ENCODE data around the gene CMYA5.
"Not testable (repeated sequence)": the region's sequence is repeated elsewhere in the genome, so short reads cannot be mapped to it uniquely, and the experiment has no call there.

CMYA5 gene

DNA sequence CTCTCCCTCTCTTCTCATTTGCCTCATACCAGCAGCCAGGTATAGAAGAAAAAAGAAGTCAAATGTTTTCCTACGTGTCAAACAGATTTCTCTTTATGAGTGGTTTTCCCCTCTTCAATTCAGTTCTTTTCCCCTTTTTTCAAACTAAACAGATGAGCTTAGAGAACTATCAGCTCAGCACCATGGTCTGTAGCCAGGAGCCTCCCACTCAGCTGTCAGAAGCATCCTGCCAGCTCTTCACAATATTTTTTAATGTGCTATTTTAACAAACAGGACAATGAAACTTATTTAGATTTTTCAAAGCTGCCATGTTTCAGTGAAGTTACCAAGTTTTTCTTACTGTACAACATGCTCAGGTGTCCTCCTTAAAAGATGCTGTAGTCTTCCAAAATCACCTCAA is 63.5 kb downstream of the CMYA5 start:
- DNase-seq: no peak

DNA sequence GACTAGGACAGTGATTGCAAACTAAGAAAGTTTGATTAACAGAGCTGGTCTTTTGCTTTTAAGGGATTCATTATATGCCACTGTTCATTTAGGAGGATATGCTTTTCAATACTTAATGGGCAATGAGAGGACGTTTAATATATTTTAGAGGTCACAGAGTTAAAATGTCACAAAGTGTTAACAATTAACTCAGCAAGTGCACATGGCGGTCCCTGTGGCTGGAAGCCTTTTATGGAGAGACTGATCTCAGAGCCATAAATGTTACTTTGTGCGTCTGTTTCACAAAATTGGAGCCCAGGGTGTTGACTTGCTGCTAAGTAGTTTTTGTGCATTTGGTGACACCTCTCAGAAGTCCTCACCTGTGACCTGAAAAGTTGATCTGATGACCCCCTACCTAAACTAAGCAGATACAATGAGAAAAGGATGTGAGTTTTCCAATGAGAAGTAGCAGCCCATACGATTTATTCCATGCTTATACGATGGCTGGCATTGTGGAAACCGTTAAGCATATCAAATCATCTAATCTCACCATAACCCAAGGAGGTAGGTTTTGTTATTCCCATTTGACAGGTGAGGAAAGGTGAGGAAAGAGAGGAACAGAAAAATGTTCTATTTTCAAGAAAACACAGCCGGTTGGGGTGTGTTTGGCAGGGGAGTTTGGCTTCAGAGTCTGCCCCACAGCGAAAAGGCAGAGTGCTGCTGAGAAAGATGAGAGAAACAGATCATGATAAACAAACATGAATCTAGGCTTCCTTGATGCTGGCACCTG is 64.4 kb downstream of the CMYA5 start:
- no peak for DNase-seq

DNA sequence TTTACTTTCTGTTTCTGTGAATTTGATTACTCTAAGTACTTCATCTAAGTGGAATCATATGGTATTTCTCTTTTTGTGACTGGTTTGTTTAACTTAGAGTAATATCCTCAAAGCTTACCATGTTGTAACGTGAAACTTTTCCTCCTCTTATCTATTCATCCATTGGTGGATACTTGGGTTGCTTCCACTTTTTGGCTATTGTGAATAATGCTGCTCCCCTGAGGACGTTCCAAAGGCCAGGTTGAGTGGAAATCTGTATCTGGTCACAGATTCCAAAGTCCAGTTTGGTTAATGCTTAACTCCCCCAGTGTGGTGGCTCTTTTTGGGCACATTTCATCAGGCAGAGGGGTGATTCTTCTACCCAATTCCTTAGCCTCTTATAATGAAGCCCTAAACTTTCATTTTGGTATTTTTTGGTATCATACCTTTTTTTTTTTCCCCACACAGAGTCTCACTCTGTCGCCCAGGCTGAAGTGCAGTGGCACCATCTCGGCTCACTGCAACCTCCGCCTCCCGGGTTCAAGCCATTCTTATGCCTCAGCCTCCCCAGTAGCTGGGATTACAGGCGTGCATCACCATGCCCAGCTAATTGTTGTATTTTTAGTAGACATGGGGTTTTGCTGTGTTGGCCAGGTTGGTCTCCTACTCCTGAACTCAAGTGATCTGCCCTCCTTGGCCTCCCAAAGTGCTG is 65.4 kb downstream of the CMYA5 start:
- DNase-seq: no peak

DNA sequence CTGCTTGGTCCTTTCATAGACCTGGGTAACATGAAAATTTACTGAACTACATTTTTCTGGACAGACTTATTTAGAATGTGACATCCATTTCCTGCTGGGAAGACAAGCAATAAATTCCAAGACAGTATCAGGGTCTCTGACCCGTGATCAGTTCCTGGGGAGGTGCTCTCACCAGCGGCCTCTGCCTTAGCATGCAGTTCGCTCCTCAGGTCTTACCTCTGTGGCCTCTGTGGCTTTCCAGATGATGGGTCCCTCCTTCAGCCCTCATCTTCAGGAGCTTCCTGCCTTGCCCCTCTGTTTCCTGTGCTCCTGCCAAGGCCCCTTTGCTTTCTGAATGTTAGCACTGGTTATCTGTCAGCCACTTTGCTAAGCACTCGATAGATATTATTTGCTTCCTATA is 66.4 kb downstream of the CMYA5 start:
- DNase-seq: no peak

DNA sequence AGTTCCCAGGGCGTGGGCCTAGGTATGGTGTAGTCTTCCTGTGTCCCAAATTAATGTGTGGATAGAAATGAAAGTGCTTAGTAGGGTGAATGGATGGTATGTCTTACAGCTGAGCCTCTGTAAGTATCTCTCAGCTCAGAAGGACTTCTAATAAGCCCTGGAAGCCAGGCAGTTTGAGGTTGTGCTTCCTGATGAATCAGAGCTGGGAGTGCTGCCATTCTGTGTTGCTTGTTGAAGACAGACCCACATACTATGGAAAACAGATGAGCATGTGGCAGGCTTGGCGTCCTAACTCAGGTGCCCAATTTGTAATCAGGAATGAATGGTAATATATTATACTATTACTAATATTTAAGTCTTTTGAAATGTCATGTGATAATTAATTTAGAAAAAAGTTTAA is 69.8 kb downstream of the CMYA5 start:
- no peak for DNase-seq

DNA sequence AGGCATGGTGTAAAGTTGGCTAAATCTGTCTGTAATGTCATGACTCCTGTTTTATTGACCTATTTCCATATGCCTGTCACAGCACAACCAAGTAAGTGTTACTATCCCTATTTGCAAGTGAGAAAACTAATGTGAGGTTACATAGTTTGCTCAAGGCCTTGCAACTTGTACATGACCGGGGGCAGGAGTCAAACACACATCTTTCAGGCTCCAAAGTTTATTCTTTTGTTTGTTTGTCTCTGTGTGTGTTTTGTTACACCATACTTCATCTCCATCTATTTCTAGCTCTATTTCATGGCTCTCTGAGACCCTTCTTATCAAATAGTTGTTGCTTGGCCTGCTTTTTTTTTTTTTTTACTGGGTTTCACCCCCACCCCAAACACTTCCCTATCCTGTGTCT is 70.2 kb downstream of the CMYA5 start:
- DNase-seq: no peak

DNA sequence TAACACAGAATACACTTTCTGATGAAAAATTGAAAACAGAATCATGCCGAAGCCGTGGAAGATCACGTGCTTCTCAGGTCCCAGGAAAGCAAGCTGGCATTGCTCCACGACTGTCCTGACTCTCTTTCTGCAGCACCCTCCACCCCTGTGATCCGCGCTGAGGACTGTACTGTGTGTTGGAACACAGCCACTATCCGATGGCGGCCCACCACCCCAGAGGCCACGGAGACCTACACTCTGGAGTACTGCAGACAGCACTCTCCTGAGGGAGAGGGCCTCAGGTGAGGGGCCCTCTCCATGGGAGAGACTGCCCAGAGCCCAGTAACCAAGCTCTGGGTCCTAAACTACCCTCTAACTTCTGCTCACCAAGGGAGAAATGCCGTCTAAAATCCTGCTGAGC is 73.3 kb downstream of the CMYA5 start:
- DNase-seq: no peak

DNA sequence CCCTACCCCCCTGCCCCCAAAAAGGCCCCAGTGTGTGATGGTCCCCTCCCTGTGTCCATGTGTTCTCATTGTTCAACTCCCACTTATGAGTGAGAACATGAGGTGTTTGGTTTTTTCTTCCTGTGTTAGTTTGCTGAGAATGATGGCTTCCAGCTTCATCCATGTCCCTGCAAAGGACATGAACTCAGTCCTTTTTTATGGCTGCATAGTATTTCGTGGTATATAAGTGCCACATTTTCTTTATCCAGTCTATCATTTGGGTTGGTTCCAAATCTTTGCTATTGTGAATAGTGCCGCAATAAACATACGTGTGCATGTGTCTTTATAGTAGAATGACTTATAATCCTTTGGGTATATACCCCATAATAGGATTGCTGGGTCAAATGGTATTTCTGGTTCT is 74.5 kb downstream of the CMYA5 start:
- not testable (repeated sequence) for DNase-seq

DNA sequence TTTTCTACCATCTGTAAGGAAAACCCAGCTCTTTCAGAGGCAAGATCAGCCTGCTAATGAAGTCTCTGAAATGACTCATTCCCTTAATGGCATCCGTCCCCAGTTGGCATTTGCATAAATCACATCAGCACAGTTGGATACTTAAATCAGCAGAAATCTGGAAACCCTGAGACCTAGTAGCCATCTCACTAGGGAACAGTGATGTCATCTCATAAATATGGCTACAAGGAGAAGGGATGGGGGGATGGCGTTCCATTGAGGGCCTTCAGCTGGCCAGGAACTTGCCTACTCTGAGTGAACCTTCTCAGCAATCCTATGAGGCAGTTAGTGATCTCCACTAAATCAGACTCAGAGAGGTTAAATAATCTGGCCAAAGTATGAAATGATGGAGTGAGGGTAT is 81.8 kb downstream of the CMYA5 start:
- DNase-seq: no peak

DNA sequence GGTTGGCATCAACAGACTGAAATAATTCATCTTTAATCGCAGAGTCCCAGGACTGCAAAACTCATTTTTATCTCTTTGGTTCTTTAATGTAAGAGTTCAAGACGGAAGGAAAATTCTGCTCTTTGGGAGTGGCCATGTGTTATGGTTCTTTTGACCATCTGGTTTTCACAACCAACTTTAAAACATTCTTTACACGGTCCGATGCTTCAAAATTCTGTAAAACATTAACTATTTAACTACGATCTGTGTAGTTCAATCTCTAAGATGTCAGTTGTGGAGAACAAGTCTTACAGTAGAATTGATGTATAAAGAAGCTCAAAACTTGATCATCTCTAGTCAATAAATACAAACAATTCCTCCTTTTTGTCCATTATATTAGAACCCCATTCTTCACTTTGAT is 83.0 kb downstream of the CMYA5 start:
- no peak for DNase-seq

DNA sequence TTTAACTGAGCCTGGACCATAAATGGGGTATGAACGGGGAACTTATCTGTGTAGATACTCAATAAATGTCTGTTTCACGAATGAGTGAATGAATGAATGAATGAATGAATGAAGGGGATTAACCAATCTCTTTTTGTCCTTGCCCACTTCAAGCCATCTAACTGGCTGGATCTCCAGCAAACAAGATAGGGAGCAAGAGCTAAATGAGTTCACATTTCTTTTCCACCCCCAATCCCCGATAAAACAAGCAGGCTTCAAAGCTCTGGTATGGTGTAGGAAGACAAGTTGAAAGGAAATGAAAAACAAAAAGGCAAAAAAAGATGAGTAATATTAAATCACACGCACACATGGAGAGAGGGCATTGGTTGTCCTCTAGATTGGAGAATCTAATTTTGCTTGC is 84.0 kb downstream of the CMYA5 start:
- DNase-seq: no peak

DNA sequence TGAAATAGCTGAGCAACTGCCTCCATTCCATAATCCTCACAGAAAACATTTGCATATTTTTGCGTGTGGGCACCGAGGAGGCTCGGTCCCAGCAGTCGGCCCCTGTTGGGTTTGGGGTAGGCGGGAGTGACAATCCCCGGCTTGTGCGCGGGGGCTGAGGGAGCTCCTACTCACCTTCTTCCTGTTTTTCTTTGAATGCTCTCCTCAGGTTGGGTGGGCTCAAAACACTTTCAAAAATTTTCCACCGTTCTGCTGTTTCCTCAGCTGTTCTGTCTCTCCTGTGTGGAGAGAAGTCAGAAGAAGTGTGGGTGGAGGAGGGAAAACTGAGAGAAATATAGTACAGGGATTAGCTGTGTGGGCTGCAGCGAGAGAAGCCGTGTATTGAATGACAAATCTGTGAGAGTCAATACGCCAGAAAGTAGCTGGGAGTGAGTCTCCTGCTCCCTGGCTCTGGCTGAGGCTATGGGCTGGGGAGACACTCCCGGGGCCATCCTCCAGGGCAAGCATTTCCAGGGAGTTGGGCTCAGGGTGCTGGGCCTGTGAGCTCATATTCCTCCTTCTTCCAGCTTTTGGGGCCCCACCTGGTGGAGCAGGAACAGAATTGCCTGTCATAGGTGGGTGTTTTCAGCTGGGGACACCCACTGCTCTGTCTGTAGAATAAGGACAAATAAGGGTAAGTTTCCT is 84.7 kb downstream of the CMYA5 start:
- no peak for DNase-seq

DNA sequence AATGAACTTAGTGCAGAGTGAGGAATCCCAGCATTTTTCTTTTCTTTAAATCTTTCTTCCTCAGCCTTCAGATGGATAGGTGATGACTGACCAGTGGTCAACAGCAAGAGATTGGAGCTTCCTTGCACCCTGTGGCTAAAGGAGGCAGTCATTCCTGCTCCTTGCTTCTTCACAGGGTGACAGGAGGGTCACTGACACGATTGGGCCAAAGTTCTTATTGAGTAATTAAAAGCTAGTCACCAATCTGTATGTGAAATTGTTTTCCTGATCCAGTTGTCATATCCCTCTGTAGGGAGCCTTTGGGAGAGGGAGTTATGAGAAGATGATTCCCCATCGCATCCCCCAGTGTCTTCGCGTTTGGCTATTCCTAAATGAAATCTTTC is 85.2 kb downstream of the CMYA5 start:
- no peak for DNase-seq

DNA sequence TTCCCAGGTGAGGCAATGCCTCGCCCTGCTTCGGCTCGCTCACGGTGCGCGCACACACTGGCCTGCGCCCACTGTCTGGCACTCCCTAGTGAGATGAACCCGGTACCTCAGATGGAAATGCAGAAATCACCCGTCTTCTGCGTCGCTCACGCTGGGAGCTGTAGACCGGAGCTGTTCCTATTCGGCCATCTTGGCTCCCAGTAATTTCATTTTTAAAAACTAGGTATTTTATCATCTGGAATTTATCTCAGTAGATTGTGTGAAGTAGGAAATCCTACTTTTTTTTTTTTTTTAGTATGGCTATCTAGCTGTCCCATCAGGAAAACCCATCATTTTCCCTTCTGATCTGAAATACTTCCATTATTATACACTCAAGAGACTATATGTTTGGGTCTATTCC is 95.1 kb downstream of the CMYA5 start:
- DNase-seq: not testable (repeated sequence)

DNA sequence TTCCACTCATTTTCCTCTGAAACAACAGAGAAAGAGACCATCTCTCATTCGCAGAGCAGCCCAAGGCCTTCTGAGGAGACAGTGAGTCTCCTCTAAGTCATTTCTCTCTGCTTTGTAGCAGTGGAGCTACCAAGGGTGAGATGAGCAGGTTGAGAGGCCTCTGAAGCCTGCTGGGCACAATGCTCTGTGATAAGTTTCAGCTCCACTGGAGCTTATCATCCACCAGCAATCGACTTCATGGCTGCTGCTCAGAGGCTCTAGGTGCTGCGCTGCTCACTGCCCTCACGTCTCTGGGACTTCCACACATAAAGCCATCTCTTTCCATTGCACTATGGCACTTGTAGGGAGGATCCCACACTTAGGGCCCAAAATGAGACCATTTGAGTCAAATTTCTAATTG is 96.3 kb downstream of the CMYA5 start:
- DNase-seq: no peak

DNA sequence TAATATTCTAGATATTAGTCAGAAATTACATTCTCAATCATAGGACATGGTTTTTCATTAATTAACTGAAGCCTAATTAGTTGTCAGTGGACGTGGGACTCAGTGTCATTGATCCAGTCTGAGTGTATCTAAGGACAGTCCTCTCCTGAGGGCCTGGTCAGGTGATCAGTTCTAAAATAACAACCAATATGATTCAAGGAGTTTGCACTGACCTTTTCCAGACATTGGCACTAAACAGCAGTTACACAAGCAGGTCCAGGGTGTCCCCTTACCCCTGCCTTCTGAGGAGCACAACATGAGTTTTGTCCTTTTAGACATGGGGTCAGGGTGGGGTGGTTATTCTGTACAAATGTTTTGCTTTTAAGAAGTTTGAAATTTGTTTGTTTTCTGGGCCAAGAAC is 97.8 kb downstream of the CMYA5 start:
- DNase-seq: no peak

DNA sequence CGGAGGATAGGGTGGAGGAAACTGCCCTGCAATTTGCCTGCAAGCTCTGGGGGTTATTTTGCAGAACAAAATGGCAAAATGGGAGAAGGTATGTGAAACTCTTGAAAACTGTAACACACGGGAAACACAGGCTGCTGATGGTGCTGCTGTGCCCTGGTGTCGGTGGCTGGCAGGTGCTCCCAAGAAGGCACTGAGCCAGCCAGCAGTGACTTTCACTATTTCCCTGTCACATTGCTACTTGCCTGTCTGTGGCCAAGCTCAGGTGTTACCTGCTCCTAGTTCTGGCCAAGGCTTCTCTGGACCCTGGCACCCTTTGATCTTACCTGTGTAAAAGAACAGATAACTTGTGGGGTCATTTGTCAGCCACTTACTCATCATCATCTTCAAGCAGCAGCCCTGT is 102.2 kb downstream of the CMYA5 start:
- DNase-seq: no peak

DNA sequence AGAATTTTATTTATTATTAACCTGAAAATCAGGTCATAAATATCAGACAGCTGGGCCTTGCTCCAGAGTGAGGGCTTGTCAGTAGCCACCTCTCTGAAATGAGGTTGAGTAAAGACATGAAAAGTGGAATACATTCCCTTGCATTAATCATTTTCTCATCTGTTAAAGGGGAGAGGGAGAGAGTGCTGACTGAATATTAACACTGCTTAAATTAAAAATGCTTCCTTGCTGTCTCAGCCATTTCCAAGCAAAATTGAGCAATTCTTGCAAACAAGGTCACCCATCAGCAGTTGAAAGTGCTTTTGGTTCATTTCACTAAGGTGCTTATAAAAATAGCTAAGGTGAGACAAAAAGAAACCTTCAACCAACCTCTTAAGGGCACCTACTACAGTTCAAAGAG is 102.8 kb downstream of the CMYA5 start:
- no peak for DNase-seq

DNA sequence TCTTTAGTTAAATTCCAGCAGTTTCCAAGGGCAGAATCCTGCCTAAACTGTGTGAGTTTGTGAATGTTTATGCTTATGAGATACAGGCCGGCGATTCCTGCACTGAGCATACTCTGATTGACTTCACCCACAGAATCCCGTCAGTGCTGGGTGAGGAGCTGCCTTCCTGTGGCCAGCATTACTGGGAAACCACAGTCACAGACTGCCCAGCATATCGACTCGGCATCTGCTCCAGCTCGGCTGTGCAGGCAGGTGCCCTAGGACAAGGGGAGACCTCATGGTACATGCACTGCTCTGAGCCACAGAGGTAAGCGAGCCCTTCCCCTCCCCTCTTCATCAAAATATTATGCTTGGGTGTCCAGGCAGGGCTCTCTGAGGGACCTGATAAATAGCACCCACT is 103.7 kb downstream of the CMYA5 start:
- no peak for DNase-seq

DNA sequence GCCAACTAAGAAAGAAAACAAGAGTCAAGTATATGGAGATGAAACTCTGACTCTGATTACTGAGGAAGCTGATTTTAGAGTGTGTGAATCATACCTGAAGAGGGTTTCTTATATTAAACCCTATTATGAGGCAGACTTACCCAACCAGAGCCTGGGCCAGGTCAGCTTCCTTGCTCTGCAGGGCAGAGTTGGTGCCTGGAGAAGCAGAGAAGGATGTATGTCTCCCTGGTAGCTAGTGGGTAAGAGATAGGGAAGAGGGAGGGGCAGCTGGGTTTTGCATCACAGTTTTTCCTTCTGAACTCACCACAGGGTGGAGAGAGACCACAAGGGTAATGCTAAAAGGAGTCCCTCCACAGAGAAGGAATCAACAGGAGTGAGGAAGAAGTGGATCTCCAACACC is 104.1 kb downstream of the CMYA5 start:
- no peak for DNase-seq

DNA sequence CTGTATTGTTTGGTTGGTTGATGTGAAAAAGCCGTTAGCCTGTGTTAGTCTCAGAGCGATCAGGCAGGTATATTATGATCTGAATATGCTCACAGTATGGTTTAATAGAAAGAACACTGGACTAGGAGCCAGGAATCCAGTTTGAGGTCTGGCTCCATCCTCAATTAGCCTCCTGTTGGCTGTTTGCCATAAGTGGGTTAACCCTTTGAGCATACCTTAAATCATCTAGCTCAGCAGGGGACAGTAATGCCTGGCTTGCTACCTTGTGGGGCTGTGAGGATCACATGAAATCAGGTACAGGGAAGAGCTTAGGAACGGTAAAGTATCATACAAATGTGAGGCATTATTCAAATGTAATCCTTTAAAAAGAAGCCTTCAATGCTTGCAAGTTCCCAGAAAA is 104.7 kb downstream of the CMYA5 start:
- no peak for DNase-seq

DNA sequence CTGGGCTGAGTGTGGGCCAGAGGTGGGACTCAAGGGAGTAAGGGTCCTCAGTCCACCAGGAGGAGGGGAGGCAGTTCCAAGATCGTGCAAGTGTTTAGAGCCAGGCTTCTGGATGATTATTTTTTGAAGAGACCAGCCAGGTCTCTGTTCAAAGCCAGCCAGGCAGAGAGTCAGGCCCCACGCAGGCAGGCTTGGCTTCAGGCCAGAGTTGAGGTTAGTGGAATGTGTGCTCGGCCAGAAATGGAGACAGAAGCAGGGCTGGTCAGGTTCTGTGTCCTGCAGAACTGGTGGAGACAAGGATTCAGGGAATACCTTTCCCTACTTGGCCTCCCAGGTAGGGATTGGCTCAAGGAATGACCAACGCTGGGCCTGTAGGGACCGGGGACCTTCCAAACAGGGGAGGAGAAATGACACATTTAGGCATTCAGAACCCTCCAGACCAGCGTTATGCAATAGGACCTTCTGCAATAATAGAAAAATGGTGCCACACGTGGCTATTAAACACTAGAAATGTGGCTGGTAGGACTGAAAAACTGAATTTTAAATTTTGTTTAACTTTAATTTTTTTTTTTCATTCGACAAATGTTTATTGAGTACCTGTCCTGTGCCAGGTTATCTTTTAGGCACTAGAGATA is 106.2 kb downstream of the CMYA5 start:
- no peak for DNase-seq

DNA sequence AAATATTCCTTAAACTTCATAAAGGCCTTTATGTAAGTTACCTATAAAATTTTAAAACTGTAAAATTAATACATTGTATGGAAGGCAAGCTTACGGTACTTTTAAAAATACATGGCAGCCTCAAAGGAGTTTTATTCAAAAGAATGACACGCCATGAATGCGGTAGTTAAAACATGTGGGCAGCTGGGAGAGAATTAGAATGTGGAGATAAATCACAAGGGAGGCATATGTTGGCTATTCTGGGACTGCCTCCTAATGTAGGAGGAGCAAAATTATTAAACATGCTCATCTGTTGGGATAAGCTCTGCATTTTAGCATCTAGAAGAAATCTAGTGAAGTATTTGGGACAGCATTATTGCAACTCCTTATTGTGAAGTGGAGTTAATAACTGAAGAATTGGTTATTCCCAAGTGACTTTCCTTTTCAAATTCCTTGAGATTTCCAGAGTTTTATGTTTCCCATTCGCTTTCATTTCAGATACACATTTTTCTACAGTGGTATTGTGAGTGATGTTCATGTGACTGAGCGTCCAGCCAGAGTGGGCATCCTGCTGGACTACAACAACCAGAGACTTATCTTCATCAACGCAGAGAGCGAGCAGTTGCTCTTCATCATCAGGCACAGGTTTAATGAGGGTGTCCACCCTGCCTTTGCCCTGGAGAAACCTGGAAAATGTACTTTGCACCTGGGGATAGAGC is 109.4 kb downstream of the CMYA5 start:
- no peak for DNase-seq

Measured in stimulated activated CD4-positive, alpha-beta T cell treated with anti-CD3 and anti-CD28 coated beads, Interleukin-4, amount 100 ng/mL, for 1 hour (primary cell).